Measurements from ENCODE around the gene KLC1. TPM values are rescaled to one million over a fixed set of nuclear protein-coding genes. Genes with fewer than 3 reads are reported as not detected.
"Not testable (repeated sequence)": the region's sequence is repeated elsewhere in the genome, so short reads cannot be mapped to it uniquely, and the experiment has no call there.

The KLC1 gene
- total and polyA plus RNA-seq, 5 experiments from 2014 or later = 50.7 to 252 (median 73.3) TPM

GRCh38 chr14:103609081-103609480, 19.9 kb upstream of the KLC1 start:
- POLR2A ChIA-PET = interaction anchor here (2.0 kb wide), 1 partner anchor 16 kb away, joined by 6 read pairs; no protein-coding TSS in a partner anchor
- ATAC-seq, DNase-seq, H3K27ac Mint-ChIP-seq: not testable (repeated sequence)
- peaks cover 0 to 15% (median 8%) of the 10 kb centered on the region in 3 donors for H3K36me3 Mint-ChIP-seq
- peaks cover 18 to 27% (median 22%) of the 10 kb centered on the region in 4 donors for H3K4me1 Mint-ChIP-seq
- H3K27me3 Mint-ChIP-seq = peaks cover 7 to 22% (median 10%) of the 10 kb centered on the region in 5 donors
- peaks cover 0 to 19% (median 12%) of the 10 kb centered on the region in 9 donors for H3K9me3 Mint-ChIP-seq
- peak overlapping the region in 2 of 10 donors; percentile 12 to 33 for H3K4me3 Mint-ChIP-seq

- H3K4me3 Mint-ChIP-seq = no peak overlapping the region
- H3K36me3 Mint-ChIP-seq = peaks cover 0 to 15% (median 8%) of the 10 kb centered on the region in 3 donors
- H3K4me1 Mint-ChIP-seq = peaks cover 16 to 25% (median 21%) of the 10 kb centered on the region in 4 donors
- H3K27me3 Mint-ChIP-seq = peaks cover 7 to 22% (median 10%) of the 10 kb centered on the region in 5 donors
- ATAC-seq = no peak
- no peak overlapping the region for H3K27ac Mint-ChIP-seq
- POLR2A ChIA-PET = no interaction called here
- no peak for DNase-seq
- H3K9me3 Mint-ChIP-seq = peaks cover 0 to 19% (median 12%) of the 10 kb centered on the region in 9 donors
Measured at GRCh38 chr14:103611215-103611614, 17.8 kb upstream of the KLC1 start.

- H3K27me3 Mint-ChIP-seq = peaks cover 5 to 30% (median 8%) of the 10 kb centered on the region in 5 donors
- H3K27ac Mint-ChIP-seq = no peak overlapping the region
- H3K4me1 Mint-ChIP-seq = peaks cover 0 to 4% (median 2%) of the 10 kb centered on the region in 4 donors
- H3K9me3 Mint-ChIP-seq = peaks cover 0 to 19% (median 12%) of the 10 kb centered on the region in 9 donors
- POLR2A ChIA-PET = no interaction called here
- ATAC-seq (no peak), DNase-seq (peak in 1 of 10 donors; percentile 19)
- peaks cover 0 to 15% (median 8%) of the 10 kb centered on the region in 3 donors for H3K36me3 Mint-ChIP-seq
- no peak overlapping the region for H3K4me3 Mint-ChIP-seq
Measured at GRCh38 chr14:103613517-103613916, 15.5 kb upstream of the KLC1 start.

- Mint-ChIP-seq H3K27me3 (peaks cover 0 to 29% (median 2%) of the 10 kb centered on the region in 5 donors), H3K36me3 (peaks cover 0 to 4% (median 0%) of the 10 kb centered on the region in 3 donors), H3K27ac (no peak overlapping the region), H3K9me3 (peaks cover 0 to 6% (median 0%) of the 10 kb centered on the region in 9 donors), H3K4me3 (no peak overlapping the region), H3K4me1 (no peaks in the 10 kb centered on the region)
- POLR2A ChIA-PET = no interaction called here
- ATAC-seq = no peak
- no peak for DNase-seq
Measured at GRCh38 chr14:103616635-103617300, 12.2 kb upstream of the KLC1 start.

GRCh38 chr14:103619057-103619456, 10.0 kb upstream of the KLC1 start:
- no peak for ATAC-seq
- no peak overlapping the region for H3K27ac Mint-ChIP-seq
- H3K27me3 Mint-ChIP-seq = peaks cover 0 to 29% (median 3%) of the 10 kb centered on the region in 5 donors
- H3K9me3 Mint-ChIP-seq = no peaks in the 10 kb centered on the region
- POLR2A ChIA-PET = interaction anchor here (1.1 to 1.3 kb wide), 2 partner anchors 10 to 11 kb away, joined by 3 to 4 read pairs; partner anchors contain the start of gene KLC1
- DNase-seq = no peak
- H3K4me3 Mint-ChIP-seq = no peak overlapping the region
- H3K36me3 Mint-ChIP-seq = peaks cover 0 to under 1% (median 0%) of the 10 kb centered on the region in 3 donors
- peaks cover 0 to 10% (median 4%) of the 10 kb centered on the region in 4 donors for H3K4me1 Mint-ChIP-seq

GRCh38 chr14:103621860-103622259, 7.2 kb upstream of the KLC1 start:
- H3K27me3 Mint-ChIP-seq = peaks cover 0 to 25% (median 3%) of the 10 kb centered on the region in 5 donors
- no peaks in the 10 kb centered on the region for H3K36me3 Mint-ChIP-seq
- H3K4me3 Mint-ChIP-seq = no peak overlapping the region
- peaks cover 4 to 33% (median 22%) of the 10 kb centered on the region in 4 donors for H3K4me1 Mint-ChIP-seq
- no peaks in the 10 kb centered on the region for H3K9me3 Mint-ChIP-seq
- H3K27ac Mint-ChIP-seq = no peak overlapping the region
- DNase-seq = no peak
- ATAC-seq = no peak
- POLR2A ChIA-PET = interaction anchor here (0.6 kb wide), 1 partner anchor 29 kb away, joined by 6 read pairs; no protein-coding TSS in a partner anchor

- no peak overlapping the region for H3K4me3 Mint-ChIP-seq
- DNase-seq (no peak), ATAC-seq (no peak)
- POLR2A ChIA-PET = no interaction called here
- H3K4me1 Mint-ChIP-seq = peaks cover 4 to 41% (median 22%) of the 10 kb centered on the region in 4 donors
- no peaks in the 10 kb centered on the region for H3K36me3 Mint-ChIP-seq
- H3K27me3 Mint-ChIP-seq = peaks cover 0 to 16% (median 3%) of the 10 kb centered on the region in 5 donors
- no peaks in the 10 kb centered on the region for H3K9me3 Mint-ChIP-seq
- H3K27ac Mint-ChIP-seq = no peak overlapping the region
Measured at GRCh38 chr14:103623308-103623707, 5.7 kb upstream of the KLC1 start.

- no peaks in the 10 kb centered on the region for H3K9me3 Mint-ChIP-seq
- H3K27me3 Mint-ChIP-seq = peaks cover 0 to 14% (median 3%) of the 10 kb centered on the region in 5 donors
- ATAC-seq (no peak), DNase-seq (no peak)
- H3K4me1 Mint-ChIP-seq = peaks cover 4 to 41% (median 22%) of the 10 kb centered on the region in 4 donors
- H3K36me3 Mint-ChIP-seq = no peaks in the 10 kb centered on the region
- peak overlapping the region in 5 of 10 donors; percentile 18 to 89 (median 22) for H3K4me3 Mint-ChIP-seq
- POLR2A ChIA-PET = interaction anchor here (0.7 to 0.8 kb wide), 2 partner anchors 70 to 291 kb away, joined by 5 to 7 read pairs; no protein-coding TSS in a partner anchor
- peak overlapping the region in 1 of 10 donors; percentile 40 for H3K27ac Mint-ChIP-seq
Measured at GRCh38 chr14:103623883-103624482, 5.0 kb upstream of the KLC1 start.

GRCh38 chr14:103624860-103625259, 4.2 kb upstream of the KLC1 start:
- Mint-ChIP-seq H3K9me3 (no peaks in the 10 kb centered on the region), H3K27ac (peak overlapping the region in 6 of 10 donors; percentile 8 to 68 (median 22)), H3K4me3 (peak overlapping the region; percentile 46 to 89 (median 78)), H3K36me3 (no peaks in the 10 kb centered on the region), H3K27me3 (peaks cover 0 to 9% (median 3%) of the 10 kb centered on the region in 5 donors), H3K4me1 (peaks cover 4 to 42% (median 22%) of the 10 kb centered on the region in 4 donors)
- DNase-seq (no peak), ATAC-seq (peak in 1 of 2 donors; percentile 1)
- POLR2A ChIA-PET = interaction anchor here (0.7 to 1.5 kb wide), 4 partner anchors 17 to 476 kb away, joined by 5 to 7 read pairs (median 6); no protein-coding TSS in a partner anchor

GRCh38 chr14:103625356-103626095, 3.5 kb upstream of the KLC1 start:
- ATAC-seq = peak; percentile 27 to 69
- Mint-ChIP-seq H3K4me3 (peak overlapping the region; percentile 46 to 89 (median 78)), H3K4me1 (peaks cover 4 to 48% (median 24%) of the 10 kb centered on the region in 4 donors), H3K27ac (peak overlapping the region in 9 of 10 donors; percentile 8 to 73 (median 26)), H3K27me3 (peaks cover 0 to 8% (median 3%) of the 10 kb centered on the region in 5 donors), H3K9me3 (no peaks in the 10 kb centered on the region), H3K36me3 (no peaks in the 10 kb centered on the region)
- peak; percentile 25 to 77 (median 58) for DNase-seq
- POLR2A ChIA-PET = interaction anchor here (0.7 to 1.5 kb wide), 2 partner anchors 17 to 475 kb away, joined by 6 read pairs; no protein-coding TSS in a partner anchor

GRCh38 chr14:103626146-103626850, 2.7 kb upstream of the KLC1 start:
- DNase-seq (peak in 1 of 10 donors; percentile 7), ATAC-seq (no peak)
- peak overlapping the region in 4 of 10 donors; percentile 60 to 81 (median 70) for H3K27ac Mint-ChIP-seq
- no peaks in the 10 kb centered on the region for H3K9me3 Mint-ChIP-seq
- peaks cover 0 to 3% (median under 1%) of the 10 kb centered on the region in 5 donors for H3K27me3 Mint-ChIP-seq
- no peaks in the 10 kb centered on the region for H3K36me3 Mint-ChIP-seq
- POLR2A ChIA-PET = no interaction called here
- H3K4me3 Mint-ChIP-seq = peak overlapping the region in 5 of 10 donors; percentile 16 to 82 (median 40)
- peaks cover 8 to 56% (median 27%) of the 10 kb centered on the region in 4 donors for H3K4me1 Mint-ChIP-seq
